ENCODE measurements around the gene PILRA.

Gene PILRA

DNA sequence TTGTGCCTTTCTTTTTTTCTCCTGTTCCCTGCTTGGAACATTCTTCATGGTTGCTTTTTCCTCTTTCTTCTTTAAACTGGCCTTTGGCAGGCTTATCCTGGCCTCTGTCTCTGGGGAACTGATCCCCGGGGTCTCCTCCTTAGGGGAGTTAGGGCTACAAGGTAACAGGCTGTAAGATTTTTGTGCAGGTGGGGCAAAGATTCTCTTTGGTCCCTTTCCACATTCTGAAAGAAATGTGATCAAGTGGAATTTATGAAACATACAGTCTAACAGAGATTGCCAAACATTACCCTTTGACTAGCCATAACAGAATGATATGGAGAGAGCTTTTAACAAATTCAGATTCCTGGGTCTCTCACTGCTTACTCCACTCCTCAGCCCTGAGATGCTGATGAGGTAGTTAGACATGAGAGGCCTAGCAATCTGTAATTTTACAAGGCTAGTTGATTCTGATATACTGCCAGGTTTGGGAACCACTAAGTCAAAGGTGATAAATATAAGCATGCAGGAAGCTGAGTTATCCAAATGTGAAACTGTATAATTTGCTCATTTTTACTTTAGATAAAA is 46.5 kb downstream of the PILRA start:
- Histone ChIP-seq H3K4me1 (ENCODE audit: control insufficient read depth, insufficient read depth, low read length) (peaks cover 14% of the 10 kb centered on the region), H3K9ac (ENCODE audit: low read length) (no peak overlapping the region), H3K4me3 (ENCODE audit: low read length) (no peak overlapping the region), H3K27me3 (replicated peaks; ENCODE audit: control insufficient read depth, insufficient read depth, low read length) (no peaks in the 10 kb centered on the region), H3K36me3 (ENCODE audit: control insufficient read depth, insufficient read depth, low read length, severe bottlenecking) (peaks cover 4% of the 10 kb centered on the region), H3K9me3 (ENCODE audit: control insufficient read depth, low read length) (no peaks in the 10 kb centered on the region)
- no peak for DNase-seq (ENCODE audit: low read depth)

DNA sequence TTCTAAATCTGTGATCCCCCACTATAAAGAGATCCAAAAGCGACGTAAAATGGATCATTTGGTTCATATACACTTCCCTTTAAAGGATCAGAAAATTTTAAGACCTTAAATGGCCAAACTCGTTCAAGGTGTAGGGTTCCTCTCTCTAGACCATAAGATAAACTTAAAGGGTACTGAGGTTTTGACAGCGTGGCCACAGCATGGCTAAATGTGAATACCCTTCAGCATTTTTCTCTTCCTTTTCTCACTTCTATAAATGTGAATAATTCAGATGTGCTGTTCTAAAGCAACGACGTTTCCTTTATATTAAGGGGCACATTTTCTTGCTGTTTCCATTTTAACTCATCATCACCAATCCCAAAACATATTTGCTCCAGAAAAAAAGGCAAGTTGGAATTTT is 50.0 kb downstream of the PILRA start:
- Histone ChIP-seq H3K27me3 (replicated peaks; ENCODE audit: control insufficient read depth, insufficient read depth, low read length) (no peaks in the 10 kb centered on the region), H3K9ac (ENCODE audit: low read length) (no peak overlapping the region)

DNA sequence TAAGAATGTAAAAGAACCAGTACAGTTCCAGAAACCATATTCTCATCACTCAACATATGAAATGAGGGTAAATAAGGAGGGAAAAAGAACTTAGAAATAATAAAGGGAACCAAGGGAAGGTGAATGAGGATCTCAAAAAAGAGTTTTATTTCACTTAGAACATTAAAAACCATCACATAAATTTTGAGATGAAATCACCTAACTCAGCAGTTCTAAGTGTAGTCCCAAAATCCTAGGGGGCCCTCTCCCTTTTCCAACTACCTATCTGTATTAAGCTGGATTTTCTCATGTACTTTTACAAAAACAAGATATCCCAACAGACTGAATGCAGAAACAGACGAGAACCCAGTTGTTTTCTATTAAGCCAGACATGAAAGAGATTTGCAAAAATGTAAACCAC is 52.1 kb downstream of the PILRA start:
- DNase-seq (ENCODE audit: low read depth): no peak
- Histone ChIP-seq H3K36me3 (ENCODE audit: control insufficient read depth, insufficient read depth, low read length, severe bottlenecking) (no peaks in the 10 kb centered on the region), H3K9ac (ENCODE audit: low read length) (no peak overlapping the region), H3K9me3 (ENCODE audit: control insufficient read depth, low read length) (no peaks in the 10 kb centered on the region), H3K4me3 (ENCODE audit: low read length) (no peak overlapping the region), H3K4me1 (ENCODE audit: control insufficient read depth, insufficient read depth, low read length) (peaks cover 5% of the 10 kb centered on the region), H3K27me3 (replicated peaks; ENCODE audit: control insufficient read depth, insufficient read depth, low read length) (no peaks in the 10 kb centered on the region)

More for the DNA sequence above, 50.0 kb downstream of the PILRA start:
- Histone ChIP-seq H3K4me3 (ENCODE audit: low read length) (no peak overlapping the region), H3K4me1 (ENCODE audit: control insufficient read depth, insufficient read depth, low read length) (peaks cover 20% of the 10 kb centered on the region), H3K36me3 (ENCODE audit: control insufficient read depth, insufficient read depth, low read length, severe bottlenecking) (no peaks in the 10 kb centered on the region), H3K9me3 (ENCODE audit: control insufficient read depth, low read length) (no peaks in the 10 kb centered on the region)
- DNase-seq (ENCODE audit: low read depth): no peak

DNA sequence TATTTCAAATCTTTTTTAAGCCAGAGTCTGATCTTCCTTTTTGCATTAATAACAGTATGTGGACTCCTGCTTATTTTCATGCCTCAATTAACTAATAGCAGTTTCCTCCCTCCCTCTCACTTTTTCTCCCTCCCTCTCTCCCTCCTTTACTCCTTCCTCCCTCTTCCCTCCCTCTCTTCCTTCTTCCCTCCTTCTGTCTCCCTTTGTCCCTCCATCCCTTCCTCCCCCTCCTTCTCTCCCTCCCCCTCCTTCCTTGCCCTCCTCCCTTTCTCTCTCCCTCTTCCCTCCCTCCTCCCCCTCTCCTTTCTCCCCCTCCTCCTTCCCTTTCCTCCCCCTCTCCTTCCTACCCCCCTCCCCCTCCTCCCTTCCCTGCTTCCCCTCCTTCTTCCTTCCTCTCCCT is 53.2 kb downstream of the PILRA start:
- Histone ChIP-seq H3K27me3 (replicated peaks; ENCODE audit: control insufficient read depth, insufficient read depth, low read length) (no peaks in the 10 kb centered on the region), H3K36me3 (ENCODE audit: control insufficient read depth, insufficient read depth, low read length, severe bottlenecking) (peaks cover 1% of the 10 kb centered on the region), H3K4me1 (ENCODE audit: control insufficient read depth, insufficient read depth, low read length) (peaks cover 17% of the 10 kb centered on the region), H3K9ac (ENCODE audit: low read length) (no peak overlapping the region), H3K9me3 (ENCODE audit: control insufficient read depth, low read length) (no peaks in the 10 kb centered on the region), H3K4me3 (ENCODE audit: low read length) (no peak overlapping the region)
- DNase-seq (ENCODE audit: low read depth): no peak

- Histone ChIP-seq H3K9me3 (ENCODE audit: control insufficient read depth, low read length) (no peaks in the 10 kb centered on the region), H3K36me3 (ENCODE audit: control insufficient read depth, insufficient read depth, low read length, severe bottlenecking) (peaks cover 11% of the 10 kb centered on the region), H3K4me1 (ENCODE audit: control insufficient read depth, insufficient read depth, low read length) (peaks cover 28% of the 10 kb centered on the region), H3K27me3 (replicated peaks; ENCODE audit: control insufficient read depth, insufficient read depth, low read length) (no peaks in the 10 kb centered on the region), H3K4me3 (ENCODE audit: low read length) (peak overlapping the region; percentile 98), H3K9ac (ENCODE audit: low read length) (peak overlapping the region; percentile 95)
- no peak for DNase-seq (ENCODE audit: low read depth)
These were observed 54.5 kb downstream of the PILRA start for GRCh38 chr7:100427762-100428198.

DNA sequence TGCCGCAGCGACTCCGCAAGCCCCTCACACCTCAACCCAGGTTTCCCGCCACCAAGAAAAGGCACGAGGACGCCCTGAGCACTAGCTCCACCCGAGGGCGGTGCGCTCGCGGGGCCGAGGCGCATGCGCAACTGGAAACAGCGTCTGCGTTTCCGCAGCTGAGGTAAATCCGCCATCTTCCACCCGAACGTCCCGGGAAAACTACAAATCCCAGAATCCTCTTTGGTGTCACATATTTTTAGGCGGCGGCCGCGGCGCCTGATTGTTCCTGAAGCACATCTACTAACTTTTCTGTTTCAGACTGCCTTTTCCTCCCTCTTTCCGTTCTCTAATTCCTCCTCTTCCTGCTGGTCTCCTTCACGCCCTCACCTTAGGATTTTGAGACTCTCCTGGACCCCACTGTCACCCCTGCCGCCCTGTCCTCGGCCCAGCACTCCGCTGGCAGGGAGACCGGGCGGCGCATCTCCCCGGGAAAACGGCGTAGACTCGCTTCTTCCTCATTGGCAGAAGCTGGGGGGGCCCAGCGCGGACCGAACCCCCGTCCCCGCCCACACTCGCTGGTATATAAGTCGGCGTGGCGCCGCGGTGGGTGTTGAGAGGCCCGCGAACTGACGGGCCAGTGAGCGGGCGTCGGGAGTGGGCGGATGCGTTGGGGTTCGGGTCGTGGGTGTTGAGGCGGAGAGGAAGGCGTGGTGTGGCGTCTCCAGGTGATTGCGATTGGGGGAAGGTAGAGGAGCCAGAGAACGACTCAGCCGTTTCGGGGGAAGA is 55.1 kb downstream of the PILRA start, which contains the start of gene ZCWPW1:
Gene ZCWPW1, minus strand, starts transcription at position 505 of the 768 bp plus-strand sequence. CDS start 8,054 bp downstream, outside the sequence.
- peak; percentile 98 for DNase-seq (ENCODE audit: low read depth)
- peak within 1 kb of the TSS; percentile 98 for H3K4me3 ChIP-seq (ENCODE audit: low read length)

GRCh38 chr7:100428967-100429636 is 55.8 kb downstream of the PILRA start:
- H3K36me3 ChIP-seq (ENCODE audit: control insufficient read depth, insufficient read depth, low read length, severe bottlenecking): peaks cover 24% of the 10 kb centered on the region
- DNase-seq (ENCODE audit: low read depth): peak; percentile 100
- peaks cover 28% of the 10 kb centered on the region for H3K4me1 ChIP-seq (ENCODE audit: control insufficient read depth, insufficient read depth, low read length)
- peak overlapping the region; percentile 95 for H3K9ac ChIP-seq (ENCODE audit: low read length)
- H3K27me3 ChIP-seq (replicated peaks; ENCODE audit: control insufficient read depth, insufficient read depth, low read length): no peaks in the 10 kb centered on the region
- no peaks in the 10 kb centered on the region for H3K9me3 ChIP-seq (ENCODE audit: control insufficient read depth, low read length)
- H3K4me3 ChIP-seq (ENCODE audit: low read length): peak overlapping the region; percentile 98

More for the DNA sequence above, 55.1 kb downstream of the PILRA start, which contains the start of gene ZCWPW1:
- H3K27me3 ChIP-seq (replicated peaks; ENCODE audit: control insufficient read depth, insufficient read depth, low read length): no peaks in the 10 kb centered on the region
- peaks cover 17% of the 10 kb centered on the region for H3K36me3 ChIP-seq (ENCODE audit: control insufficient read depth, insufficient read depth, low read length, severe bottlenecking)
- H3K4me1 ChIP-seq (ENCODE audit: control insufficient read depth, insufficient read depth, low read length): peaks cover 28% of the 10 kb centered on the region
- H3K9me3 ChIP-seq (ENCODE audit: control insufficient read depth, low read length): no peaks in the 10 kb centered on the region
- peak within 1 kb of the TSS; percentile 95 for H3K9ac ChIP-seq (ENCODE audit: low read length)

- Histone ChIP-seq H3K4me1 (ENCODE audit: control insufficient read depth, insufficient read depth, low read length) (peaks cover 29% of the 10 kb centered on the region), H3K9ac (ENCODE audit: low read length) (peak within 1 kb of the TSS; percentile 95), H3K27me3 (replicated peaks; ENCODE audit: control insufficient read depth, insufficient read depth, low read length) (no peaks in the 10 kb centered on the region), H3K36me3 (ENCODE audit: control insufficient read depth, insufficient read depth, low read length, severe bottlenecking) (peaks cover 30% of the 10 kb centered on the region), H3K9me3 (ENCODE audit: control insufficient read depth, low read length) (no peaks in the 10 kb centered on the region), H3K4me3 (ENCODE audit: low read length) (peak within 1 kb of the TSS; percentile 98)
- DNase-seq (ENCODE audit: low read depth): peak; percentile 100
These were observed 56.6 kb downstream of the PILRA start, which contains the start of gene MEPCE for GRCh38 chr7:100429637-100430492. MEPCE (plus strand) TSS chr7:100429831; CDS start chr7:100430019, 188 bp downstream.

DNA sequence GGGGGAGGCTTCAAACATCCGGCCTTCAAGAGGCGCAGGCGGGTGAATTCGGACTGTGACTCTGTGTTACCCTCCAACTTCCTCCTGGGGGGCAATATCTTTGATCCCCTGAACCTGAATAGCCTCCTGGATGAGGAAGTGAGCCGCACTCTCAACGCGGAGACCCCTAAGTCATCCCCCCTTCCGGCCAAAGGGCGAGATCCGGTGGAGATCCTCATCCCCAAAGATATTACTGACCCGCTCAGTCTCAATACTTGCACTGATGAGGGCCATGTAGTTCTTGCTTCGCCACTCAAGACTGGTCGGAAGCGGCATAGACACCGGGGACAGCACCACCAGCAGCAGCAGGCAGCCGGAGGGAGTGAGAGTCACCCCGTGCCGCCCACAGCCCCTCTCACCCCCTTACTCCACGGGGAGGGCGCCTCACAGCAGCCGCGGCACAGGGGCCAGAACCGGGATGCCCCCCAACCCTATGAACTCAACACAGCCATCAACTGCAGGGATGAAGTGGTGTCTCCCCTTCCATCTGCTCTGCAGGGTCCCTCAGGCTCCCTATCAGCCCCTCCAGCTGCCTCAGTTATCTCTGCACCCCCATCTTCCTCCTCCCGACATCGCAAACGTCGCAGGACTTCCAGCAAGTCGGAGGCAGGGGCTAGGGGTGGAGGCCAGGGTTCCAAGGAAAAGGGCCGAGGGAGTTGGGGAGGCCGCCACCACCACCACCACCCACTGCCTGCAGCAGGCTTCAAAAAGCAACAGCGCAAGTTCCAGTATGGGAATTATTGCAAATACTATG is 57.4 kb downstream of the PILRA start:
- Histone ChIP-seq H3K27me3 (replicated peaks; ENCODE audit: control insufficient read depth, insufficient read depth, low read length) (no peaks in the 10 kb centered on the region), H3K9me3 (ENCODE audit: control insufficient read depth, low read length) (no peaks in the 10 kb centered on the region), H3K4me1 (ENCODE audit: control insufficient read depth, insufficient read depth, low read length) (peaks cover 36% of the 10 kb centered on the region), H3K36me3 (ENCODE audit: control insufficient read depth, insufficient read depth, low read length, severe bottlenecking) (peaks cover 30% of the 10 kb centered on the region), H3K4me3 (ENCODE audit: low read length) (peak overlapping the region; percentile 98), H3K9ac (ENCODE audit: low read length) (peak overlapping the region; percentile 95)
- peak; percentile 44 for DNase-seq (ENCODE audit: low read depth)

DNA sequence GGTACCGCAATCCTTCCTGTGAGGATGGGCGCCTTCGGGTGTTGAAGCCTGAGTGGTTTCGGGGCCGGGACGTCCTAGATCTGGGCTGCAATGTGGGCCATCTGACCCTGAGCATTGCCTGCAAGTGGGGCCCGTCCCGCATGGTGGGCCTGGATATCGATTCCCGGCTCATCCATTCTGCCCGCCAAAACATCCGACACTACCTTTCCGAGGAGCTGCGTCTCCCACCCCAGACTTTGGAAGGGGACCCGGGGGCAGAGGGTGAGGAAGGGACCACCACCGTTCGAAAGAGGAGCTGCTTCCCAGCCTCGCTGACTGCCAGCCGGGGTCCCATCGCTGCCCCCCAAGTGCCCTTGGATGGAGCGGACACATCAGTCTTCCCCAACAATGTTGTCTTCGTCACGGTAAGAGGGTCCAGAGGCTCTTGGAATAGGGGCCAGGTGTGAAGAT is 58.0 kb downstream of the PILRA start:
- Histone ChIP-seq H3K4me1 (ENCODE audit: control insufficient read depth, insufficient read depth, low read length) (peaks cover 36% of the 10 kb centered on the region), H3K27me3 (replicated peaks; ENCODE audit: control insufficient read depth, insufficient read depth, low read length) (no peaks in the 10 kb centered on the region), H3K9me3 (ENCODE audit: control insufficient read depth, low read length) (no peaks in the 10 kb centered on the region), H3K4me3 (ENCODE audit: low read length) (peak overlapping the region; percentile 98), H3K9ac (ENCODE audit: low read length) (peak overlapping the region; percentile 95), H3K36me3 (ENCODE audit: control insufficient read depth, insufficient read depth, low read length, severe bottlenecking) (peaks cover 30% of the 10 kb centered on the region)
- DNase-seq (ENCODE audit: low read depth): no peak
